Nucleus accumbens (tissue), 56 donors: ENCODE measurements around the gene PAPPA2.
"Not testable (repeated sequence)": the region's sequence is repeated elsewhere in the genome, so short reads cannot be mapped to it uniquely, and the experiment has no call there.

ENCODE experiments used
- DNase-seq, 56 donors: peaks; one replicate each; lab custom pipeline; 2025; lab: John Stamatoyannopoulos, UW

The PAPPA2 gene

GRCh38 chr1:176602388-176603004 is 139.5 kb downstream of the PAPPA2 start:
- no peak for DNase-seq

GRCh38 chr1:176603696-176604095 is 140.7 kb downstream of the PAPPA2 start:
- no peak for DNase-seq

GRCh38 chr1:176604461-176604860 is 141.5 kb downstream of the PAPPA2 start:
- no peak for DNase-seq

GRCh38 chr1:176605176-176605575 is 142.2 kb downstream of the PAPPA2 start:
- no peak for DNase-seq

- no peak for DNase-seq
Observed at GRCh38 chr1:176609556-176610408, 146.8 kb downstream of the PAPPA2 start.

GRCh38 chr1:176612791-176613190 is 149.8 kb downstream of the PAPPA2 start:
- no peak for DNase-seq

GRCh38 chr1:176617881-176618280 is 154.9 kb downstream of the PAPPA2 start:
- no peak for DNase-seq

GRCh38 chr1:176619261-176619660 is 156.3 kb downstream of the PAPPA2 start:
- no peak for DNase-seq

GRCh38 chr1:176625365-176625764 is 162.4 kb downstream of the PAPPA2 start:
- no peak for DNase-seq

- no peak for DNase-seq
Observed at GRCh38 chr1:176626572-176627061, 163.6 kb downstream of the PAPPA2 start.

- no peak for DNase-seq
Observed at GRCh38 chr1:176628775-176629174, 165.8 kb downstream of the PAPPA2 start.

GRCh38 chr1:176634733-176635132 is 171.8 kb downstream of the PAPPA2 start:
- not testable (repeated sequence) for DNase-seq

GRCh38 chr1:176638713-176639526 is 175.9 kb downstream of the PAPPA2 start:
- no peak for DNase-seq

- no peak for DNase-seq
Observed at GRCh38 chr1:176643536-176643935, 180.6 kb downstream of the PAPPA2 start.

GRCh38 chr1:176648556-176648955 is 185.6 kb downstream of the PAPPA2 start:
- DNase-seq: no peak

- DNase-seq: peak in 1 of 56 donors; percentile 1
Observed at GRCh38 chr1:176656257-176656995, 193.5 kb downstream of the PAPPA2 start.

GRCh38 chr1:176669782-176670181 is 206.8 kb downstream of the PAPPA2 start:
- DNase-seq: no peak

GRCh38 chr1:176670853-176671252 is 207.9 kb downstream of the PAPPA2 start:
- DNase-seq: no peak

- no peak for DNase-seq
Observed at GRCh38 chr1:176682830-176683535, 220.0 kb downstream of the PAPPA2 start.
